ENCODE data around the gene CDKN2B.

DNA sequence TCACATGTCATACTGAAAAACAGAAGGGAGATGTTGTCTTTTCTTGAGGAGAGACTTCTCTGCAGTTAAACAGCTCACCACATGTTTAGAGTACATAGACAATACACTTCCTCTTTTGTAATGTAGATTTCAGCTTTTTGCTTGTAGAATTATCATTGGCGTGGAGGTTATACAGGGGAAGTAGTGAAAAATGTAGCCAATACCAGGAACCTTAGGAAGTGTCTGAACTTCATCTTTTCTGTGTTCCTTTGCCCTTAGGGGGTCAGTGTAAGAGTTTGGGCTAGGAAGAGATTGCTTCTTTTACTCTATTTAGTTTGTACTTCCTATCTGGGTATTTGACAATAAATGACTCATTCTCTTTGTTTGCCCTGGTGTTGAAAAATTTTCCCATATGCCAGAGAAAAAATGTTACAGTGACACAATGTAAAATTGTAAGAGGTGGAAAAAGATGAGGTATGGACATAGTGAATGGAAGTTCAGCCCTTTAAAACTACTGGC is 21.0 kb upstream of the CDKN2B start:
- TF ChIP-seq POLR2AphosphoS5 (IDR thresholded peaks at IDR 0.05) (no peak), EP300 (IDR thresholded peaks at IDR 0.05) (no peak)
- TF ChIP-seq, protein P1, sequence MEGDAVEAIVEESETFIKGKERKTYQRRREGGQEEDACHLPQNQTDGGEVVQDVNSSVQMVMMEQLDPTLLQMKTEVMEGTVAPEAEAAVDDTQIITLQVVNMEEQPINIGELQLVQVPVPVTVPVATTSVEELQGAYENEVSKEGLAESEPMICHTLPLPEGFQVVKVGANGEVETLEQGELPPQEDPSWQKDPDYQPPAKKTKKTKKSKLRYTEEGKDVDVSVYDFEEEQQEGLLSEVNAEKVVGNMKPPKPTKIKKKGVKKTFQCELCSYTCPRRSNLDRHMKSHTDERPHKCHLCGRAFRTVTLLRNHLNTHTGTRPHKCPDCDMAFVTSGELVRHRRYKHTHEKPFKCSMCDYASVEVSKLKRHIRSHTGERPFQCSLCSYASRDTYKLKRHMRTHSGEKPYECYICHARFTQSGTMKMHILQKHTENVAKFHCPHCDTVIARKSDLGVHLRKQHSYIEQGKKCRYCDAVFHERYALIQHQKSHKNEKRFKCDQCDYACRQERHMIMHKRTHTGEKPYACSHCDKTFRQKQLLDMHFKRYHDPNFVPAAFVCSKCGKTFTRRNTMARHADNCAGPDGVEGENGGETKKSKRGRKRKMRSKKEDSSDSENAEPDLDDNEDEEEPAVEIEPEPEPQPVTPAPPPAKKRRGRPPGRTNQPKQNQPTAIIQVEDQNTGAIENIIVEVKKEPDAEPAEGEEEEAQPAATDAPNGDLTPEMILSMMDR (IDR thresholded peaks at IDR 0.05): no peak

Measured in upper lobe of left lung (tissue), 4 donors.